NCI-H1930 (cell line): ENCODE data around the gene ENOPH1.
"Not testable (repeated sequence)": the region's sequence is repeated elsewhere in the genome, so short reads cannot be mapped to it uniquely, and the experiment has no call there.

Experiments
- DNase-seq, 2 experiments: peaks; one replicate each; lab custom pipeline; 2025; lab: John Stamatoyannopoulos, UW

ENOPH1 gene

GRCh38 chr4:82473080-82473479 lies 42.7 kb downstream of the ENOPH1 start:
- not testable (repeated sequence) for DNase-seq

GRCh38 chr4:82473621-82474164 lies 43.3 kb downstream of the ENOPH1 start:
- DNase-seq: no peak

GRCh38 chr4:82475931-82476330 lies 45.5 kb downstream of the ENOPH1 start:
- not testable (repeated sequence) for DNase-seq

GRCh38 chr4:82477469-82477868 lies 47.1 kb downstream of the ENOPH1 start:
- DNase-seq: not testable (repeated sequence)

GRCh38 chr4:82479562-82479961 lies 49.2 kb downstream of the ENOPH1 start:
- DNase-seq: no peak

- no peak for DNase-seq
Observed at GRCh38 chr4:82480771-82481505, 50.5 kb downstream of the ENOPH1 start.

GRCh38 chr4:82481506-82481840 lies 51.1 kb downstream of the ENOPH1 start:
- DNase-seq: no peak

GRCh38 chr4:82482387-82482786 lies 52.0 kb downstream of the ENOPH1 start:
- DNase-seq: no peak

GRCh38 chr4:82484996-82485783 lies 54.8 kb downstream of the ENOPH1 start:
- no peak for DNase-seq

- DNase-seq: no peak
Observed at GRCh38 chr4:82489076-82489475, 58.7 kb downstream of the ENOPH1 start.

GRCh38 chr4:82489987-82490386 lies 59.6 kb downstream of the ENOPH1 start:
- DNase-seq: no peak

GRCh38 chr4:82491251-82491960 lies 61.0 kb downstream of the ENOPH1 start:
- DNase-seq: no peak

- no peak for DNase-seq
Observed at GRCh38 chr4:82493721-82494425, 63.5 kb downstream of the ENOPH1 start.

GRCh38 chr4:82495666-82496065 lies 65.3 kb downstream of the ENOPH1 start:
- DNase-seq: no peak

- no peak for DNase-seq
Observed at GRCh38 chr4:82496349-82496748, 66.0 kb downstream of the ENOPH1 start.

- DNase-seq: peak; percentile 28 to 38
Observed at GRCh38 chr4:82499738-82500434, 69.5 kb downstream of the ENOPH1 start.

- DNase-seq: peak; percentile 93 to 96
Observed at GRCh38 chr4:82500435-82501153, 70.2 kb downstream of the ENOPH1 start.

- DNase-seq: no peak
Observed at GRCh38 chr4:82501154-82501442, 70.7 kb downstream of the ENOPH1 start.

GRCh38 chr4:82508011-82508410 lies 77.6 kb downstream of the ENOPH1 start:
- DNase-seq: no peak

- no peak for DNase-seq
Observed at GRCh38 chr4:82508806-82509428, 78.5 kb downstream of the ENOPH1 start.
